ENCODE measurements around the gene GPR17.

Gene GPR17

GRCh38 chr2:127665267-127665893, 19.4 kb downstream of the GPR17 start:
- in situ Hi-C loops (cut with MboI; ENCODE audit: low sequenced_read_pairs): no loop called here

DNA sequence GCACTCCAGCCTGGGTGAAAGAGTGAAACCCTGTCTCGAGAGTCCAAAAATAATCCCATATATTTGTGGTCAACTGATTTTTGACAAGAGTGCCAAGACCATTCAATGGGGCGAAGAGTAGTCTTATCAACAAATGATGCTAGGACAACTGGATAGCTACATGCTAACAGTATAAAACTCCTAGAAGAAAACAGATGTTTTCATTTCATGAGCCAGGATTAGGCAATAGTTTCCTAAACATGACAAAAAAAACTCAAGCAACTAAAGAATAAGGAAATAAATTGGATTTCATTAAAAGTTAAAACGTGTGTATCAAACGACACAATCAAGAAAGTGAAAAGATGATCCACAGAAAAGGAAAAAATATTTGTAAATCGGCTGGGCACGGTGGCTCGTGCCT, 23.1 kb downstream of the GPR17 start:
- in situ Hi-C loops (cut with MboI; ENCODE audit: low sequenced_read_pairs): no loop called here

GRCh38 chr2:127670055-127670956, 24.4 kb downstream of the GPR17 start:
- in situ Hi-C loops (cut with MboI; ENCODE audit: low sequenced_read_pairs): no loop called here

GRCh38 chr2:127670957-127671290, 25.0 kb downstream of the GPR17 start:
- in situ Hi-C loops (cut with MboI; ENCODE audit: low sequenced_read_pairs): no loop called here

GRCh38 chr2:127671557-127672302, 25.8 kb downstream of the GPR17 start:
- in situ Hi-C loops (cut with MboI; ENCODE audit: low sequenced_read_pairs): no loop called here

GRCh38 chr2:127672341-127673224, 26.6 kb downstream of the GPR17 start:
- in situ Hi-C loops (cut with MboI; ENCODE audit: low sequenced_read_pairs): no loop called here

DNA sequence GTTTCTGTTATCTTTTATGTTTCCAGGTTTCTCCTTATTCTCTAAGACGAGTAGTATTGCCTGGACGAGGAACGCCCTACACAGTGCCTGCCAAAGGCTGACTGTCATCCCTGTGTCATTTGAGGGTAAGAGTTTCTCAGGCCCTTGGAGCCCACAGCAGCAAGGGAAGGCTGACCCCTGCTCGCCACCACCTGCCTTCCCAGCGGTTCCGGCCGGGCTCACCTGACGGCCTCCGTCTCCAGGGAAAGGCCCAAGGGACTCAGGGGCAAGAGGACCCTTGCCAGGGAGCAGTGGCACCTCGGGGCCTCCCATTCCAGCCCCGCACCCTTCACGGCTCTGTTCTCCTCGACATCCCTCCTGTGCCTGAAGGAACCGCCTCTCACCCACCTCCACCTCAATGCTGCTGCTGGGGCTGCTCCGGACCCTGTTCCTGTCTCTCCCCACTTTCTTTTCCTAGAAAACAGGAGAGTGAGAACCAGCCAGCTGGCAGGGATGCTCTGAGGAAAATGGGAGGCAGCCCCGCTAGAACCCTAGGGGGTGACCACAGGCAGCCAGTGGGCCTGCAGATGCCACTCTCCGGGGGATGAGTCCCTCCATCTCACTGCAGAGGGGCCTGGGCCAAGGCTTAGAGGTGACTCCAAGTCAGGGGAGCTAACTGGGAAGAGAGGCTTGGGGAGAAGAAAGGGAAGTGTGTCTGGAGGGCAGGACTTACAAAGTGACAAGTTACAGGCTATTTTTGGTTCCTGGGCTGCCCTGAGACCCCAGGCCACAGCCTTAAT, 27.5 kb downstream of the GPR17 start:
- in situ Hi-C loops (cut with MboI; ENCODE audit: low sequenced_read_pairs): no loop called here

DNA sequence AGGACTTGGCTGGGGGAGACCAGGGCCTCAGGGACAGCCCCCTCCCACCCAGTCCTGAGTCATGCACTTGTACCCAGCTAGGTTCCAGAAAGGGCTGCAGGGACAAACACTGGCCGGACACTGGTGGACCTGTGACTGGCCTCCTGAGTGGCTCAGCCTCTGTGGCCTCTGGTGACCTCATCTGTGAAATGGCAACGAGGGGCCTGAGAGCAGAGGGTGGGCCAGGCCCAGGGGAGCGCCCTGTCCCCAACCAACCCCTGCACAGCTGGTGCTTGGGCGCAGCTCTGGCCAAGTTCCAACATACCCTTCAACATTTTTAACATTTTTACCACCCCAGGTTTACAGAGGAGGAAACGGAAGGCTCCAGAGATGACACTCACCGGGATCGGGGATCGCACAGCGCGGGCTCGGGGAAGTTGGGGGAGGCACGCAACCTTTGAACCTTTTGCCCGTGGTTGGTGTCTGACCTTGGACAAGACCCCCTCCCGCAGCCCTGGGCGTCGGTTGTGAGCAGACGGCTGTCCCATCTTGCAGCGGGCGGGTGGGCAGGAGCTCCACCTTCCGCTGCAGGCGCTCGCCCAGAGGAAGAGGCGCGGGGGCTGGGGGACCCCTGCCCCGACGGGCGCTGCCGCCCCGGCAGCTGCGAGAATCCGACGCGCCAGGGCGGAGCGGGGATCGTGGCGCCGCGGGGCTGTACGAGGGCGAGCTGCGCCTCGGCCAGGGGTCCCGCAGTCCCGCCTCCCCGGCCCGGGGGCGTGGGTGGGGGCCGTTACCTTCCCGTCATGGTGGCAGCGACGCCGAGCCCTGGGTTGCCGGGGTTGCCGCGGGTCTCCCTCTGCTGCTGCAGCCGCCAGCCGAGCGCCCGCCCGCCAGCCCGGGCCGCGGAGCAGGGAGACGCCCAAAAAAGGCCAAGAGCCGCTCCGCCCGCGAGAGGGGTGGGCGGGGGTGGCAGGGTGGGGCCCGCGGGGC, 28.6 kb downstream of the GPR17 start:
- in situ Hi-C loops (cut with MboI; ENCODE audit: low sequenced_read_pairs): no loop called here

DNA sequence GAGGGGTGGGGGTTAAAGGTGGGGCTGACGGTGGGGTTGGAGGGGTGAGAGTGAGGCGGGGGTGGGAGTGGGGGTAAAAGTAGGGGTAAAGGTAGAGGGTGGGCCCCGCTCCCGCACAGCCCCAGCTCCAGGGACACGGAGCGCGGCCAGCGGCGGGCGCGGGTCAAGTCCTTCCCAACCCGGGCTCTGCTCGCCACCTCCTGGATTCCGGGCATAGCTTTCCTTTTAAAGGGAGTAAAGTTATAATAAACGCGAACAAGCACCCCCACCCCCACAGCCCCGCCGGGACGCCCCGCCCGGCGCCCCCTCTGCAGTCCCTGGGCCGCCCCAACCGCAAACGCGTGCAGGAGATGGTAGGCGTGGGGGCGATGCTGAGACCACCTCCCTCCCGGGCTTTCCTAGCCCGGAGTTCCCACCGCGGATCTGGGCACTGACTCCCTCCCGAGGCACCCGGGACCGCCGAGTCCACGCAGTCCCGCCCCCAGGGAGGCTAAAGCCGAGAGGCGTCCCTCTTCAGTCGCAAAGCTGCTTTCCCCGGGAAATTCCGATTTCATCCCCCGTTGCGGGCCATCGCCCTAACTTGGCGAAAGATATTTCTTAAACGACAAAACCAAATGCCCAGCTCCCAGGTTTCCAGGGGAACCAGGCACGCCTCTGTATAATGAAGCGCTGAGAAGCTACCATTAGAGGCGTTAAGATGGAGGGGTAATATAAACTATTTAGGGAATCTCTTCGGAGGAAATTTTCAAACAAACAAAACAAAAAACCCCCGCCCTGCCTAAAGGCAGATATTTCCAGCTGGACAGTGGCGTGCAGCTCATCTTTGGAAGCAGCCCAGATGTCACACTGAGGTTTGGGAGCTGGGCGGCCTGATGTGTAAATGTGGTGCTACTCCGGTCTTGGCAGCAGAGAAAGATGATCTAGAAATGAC, 29.6 kb downstream of the GPR17 start, which contains the start of gene LIMS2:
TSS of gene LIMS2 (minus strand) at position 200 of the 931 bp plus-strand sequence. CDS start 506 bp downstream, outside the sequence.
- in situ Hi-C loops (cut with MboI; ENCODE audit: low sequenced_read_pairs): no loop called here

- in situ Hi-C loops (cut with MboI; ENCODE audit: low sequenced_read_pairs): no loop called here
These were observed 31.0 kb downstream of the GPR17 start for GRCh38 chr2:127676906-127677305.

- in situ Hi-C loops (cut with MboI; ENCODE audit: low sequenced_read_pairs): no loop called here
These were observed 32.6 kb downstream of the GPR17 start for GRCh38 chr2:127678531-127678930.

DNA sequence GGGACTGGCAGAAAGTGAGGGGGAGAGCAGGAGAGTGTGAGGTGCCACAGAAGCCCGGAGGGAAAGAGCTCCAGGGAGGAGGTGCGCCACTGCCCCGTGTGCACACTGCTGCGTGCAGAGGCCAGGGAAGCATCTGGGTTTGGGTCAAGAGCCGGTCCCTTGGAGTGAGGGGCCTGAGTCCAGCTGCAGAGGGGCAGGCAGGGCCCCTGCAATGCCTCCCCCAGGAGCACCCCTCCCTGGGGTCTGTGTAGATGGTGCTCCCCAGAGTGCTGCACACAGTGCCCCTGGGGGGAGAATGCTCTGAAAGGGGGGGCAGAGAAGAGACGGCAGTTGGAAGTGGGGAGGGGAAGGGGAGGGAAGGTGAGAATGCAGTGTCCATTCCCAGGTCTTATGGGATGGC, 33.0 kb downstream of the GPR17 start:
- in situ Hi-C loops (cut with MboI; ENCODE audit: low sequenced_read_pairs): no loop called here

DNA sequence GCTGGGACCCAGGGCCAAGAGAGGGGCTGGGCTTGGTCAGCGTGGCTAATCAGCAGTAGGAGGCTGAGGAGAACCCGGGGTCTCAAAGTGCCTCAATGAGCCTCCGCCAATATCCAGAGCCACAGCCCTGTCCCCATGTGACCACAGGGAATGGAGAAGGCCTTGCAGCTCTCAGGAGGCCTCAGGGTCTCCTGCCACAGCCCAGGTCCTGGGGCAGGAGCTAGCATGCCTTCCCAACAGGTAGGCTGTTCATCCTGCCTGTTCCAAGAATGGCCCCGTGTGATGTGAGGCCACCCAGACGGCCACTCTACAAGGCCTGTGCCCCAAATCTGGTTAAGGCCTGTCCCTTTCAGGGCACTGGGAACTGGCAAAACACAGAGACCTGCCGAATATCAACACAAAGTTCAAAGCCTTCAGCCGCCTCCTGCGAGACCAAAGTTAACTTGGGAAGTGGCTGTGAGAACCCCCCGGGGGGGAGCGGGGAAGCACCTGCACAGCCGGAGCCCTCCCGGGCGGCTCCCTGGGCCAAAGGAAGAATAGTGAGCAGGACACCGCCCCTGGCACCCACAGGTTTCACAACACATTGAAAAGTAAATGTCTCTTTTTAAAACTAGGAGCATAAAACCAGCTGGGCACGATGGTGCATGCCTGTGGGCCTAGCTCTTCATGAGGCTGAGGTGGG, 33.9 kb downstream of the GPR17 start:
- in situ Hi-C loops (cut with MboI; ENCODE audit: low sequenced_read_pairs): no loop called here

DNA sequence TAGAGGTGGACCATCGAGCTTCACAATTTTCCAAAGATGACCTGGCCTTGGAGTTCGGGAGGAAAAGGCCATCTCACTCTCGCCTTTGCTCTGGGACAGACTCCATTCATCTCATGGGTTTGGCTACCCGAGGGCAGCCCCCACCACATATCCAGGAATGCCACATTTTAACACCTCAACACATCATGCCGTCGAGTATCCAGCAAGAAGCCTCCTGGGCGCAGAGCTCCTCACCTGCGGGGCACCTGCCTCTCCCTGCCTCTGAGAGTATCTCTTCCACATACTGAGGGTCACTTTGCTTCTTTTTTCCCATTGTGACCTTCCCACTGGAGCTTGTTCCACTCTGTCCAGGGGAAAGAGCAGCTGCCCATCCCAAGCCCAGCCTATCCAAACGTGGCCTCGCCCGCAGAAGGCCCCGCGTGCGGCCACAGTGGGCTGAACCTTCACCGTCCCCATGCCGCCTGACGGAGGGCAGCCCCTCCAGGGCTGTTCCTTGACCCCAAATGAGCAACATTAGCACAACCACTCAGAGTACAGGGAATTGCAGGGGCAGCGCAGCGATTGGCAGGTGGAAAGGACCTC, 34.8 kb downstream of the GPR17 start:
- in situ Hi-C loops (cut with MboI; ENCODE audit: low sequenced_read_pairs): no loop called here

GRCh38 chr2:127681288-127681804, 35.4 kb downstream of the GPR17 start:
- in situ Hi-C loops (cut with MboI; ENCODE audit: low sequenced_read_pairs): no loop called here
